Measurements from ENCODE around the gene WSB1.

DNA sequence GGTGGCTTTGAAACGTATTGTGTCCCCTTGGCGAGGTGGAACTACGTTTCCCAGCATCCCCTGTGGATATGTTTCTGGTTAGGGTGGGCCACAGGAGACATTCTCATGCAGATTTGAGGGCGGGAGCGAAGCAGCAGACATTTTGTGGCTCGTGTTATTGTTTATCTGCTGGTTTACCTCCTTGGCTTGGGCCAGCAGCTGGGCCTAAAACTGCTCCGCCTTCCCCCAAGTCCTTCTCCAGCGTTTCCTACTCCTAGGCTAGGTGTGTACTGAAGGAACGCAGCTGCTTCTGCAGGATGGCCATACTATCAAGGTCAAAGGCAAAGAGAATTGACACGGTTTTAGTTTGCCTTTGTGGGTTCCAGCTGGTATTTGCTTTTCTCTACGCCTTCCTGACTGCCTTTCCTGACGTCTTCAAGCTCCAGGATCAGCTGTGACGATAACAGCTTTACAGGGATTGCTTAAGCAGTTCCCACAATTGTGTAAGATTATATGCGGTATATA, 17.2 kb upstream of the WSB1 start:
- TF ChIP-seq ZC3H10 (CRISPR knock-in tag; IDR thresholded peaks at IDR 0.05) (no peak), TCF4 (CRISPR knock-in tag; IDR thresholded peaks at IDR 0.05; ENCODE audit: borderline replicate concordance) (no peak), CREB5 (CRISPR knock-in tag; IDR thresholded peaks at IDR 0.05; ENCODE audit: low read depth) (no peak)
